ENCODE results near the gene SRPK3.

DNA sequence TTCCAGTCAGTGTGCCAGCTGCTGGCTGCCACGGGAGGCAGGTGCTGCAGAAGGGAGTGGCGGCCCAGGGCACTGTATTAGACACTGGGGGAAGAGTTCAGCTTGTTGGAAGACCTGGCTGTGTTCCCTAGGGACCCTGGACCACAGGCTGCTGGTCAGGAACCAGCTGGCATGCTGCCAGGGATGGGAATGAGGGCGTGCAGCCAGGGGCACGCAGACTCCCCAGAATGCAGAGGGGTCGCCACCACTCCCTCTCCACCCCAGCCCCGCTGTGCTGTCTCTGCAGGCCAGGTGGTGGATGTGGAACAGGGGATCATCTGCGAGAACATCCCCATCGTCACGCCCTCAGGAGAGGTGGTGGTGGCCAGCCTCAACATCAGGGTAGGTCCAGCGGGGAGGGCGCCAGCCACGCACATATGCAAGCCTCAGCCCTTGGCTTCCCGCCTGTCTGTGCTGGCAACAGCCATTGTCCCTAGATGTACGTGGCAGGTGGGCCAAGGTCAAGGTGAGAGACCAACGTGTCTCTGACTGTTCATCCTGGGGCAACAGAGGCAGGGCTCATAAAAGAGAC lies 43.9 kb upstream of the SRPK3 start:
- no peak for TF ChIP-seq SMC3 (IDR thresholded peaks at IDR 0.05)
- TF ChIP-seq EP300 (IDR thresholded peaks at IDR 0.05) = no peak
- TF ChIP-seq, protein P1, sequence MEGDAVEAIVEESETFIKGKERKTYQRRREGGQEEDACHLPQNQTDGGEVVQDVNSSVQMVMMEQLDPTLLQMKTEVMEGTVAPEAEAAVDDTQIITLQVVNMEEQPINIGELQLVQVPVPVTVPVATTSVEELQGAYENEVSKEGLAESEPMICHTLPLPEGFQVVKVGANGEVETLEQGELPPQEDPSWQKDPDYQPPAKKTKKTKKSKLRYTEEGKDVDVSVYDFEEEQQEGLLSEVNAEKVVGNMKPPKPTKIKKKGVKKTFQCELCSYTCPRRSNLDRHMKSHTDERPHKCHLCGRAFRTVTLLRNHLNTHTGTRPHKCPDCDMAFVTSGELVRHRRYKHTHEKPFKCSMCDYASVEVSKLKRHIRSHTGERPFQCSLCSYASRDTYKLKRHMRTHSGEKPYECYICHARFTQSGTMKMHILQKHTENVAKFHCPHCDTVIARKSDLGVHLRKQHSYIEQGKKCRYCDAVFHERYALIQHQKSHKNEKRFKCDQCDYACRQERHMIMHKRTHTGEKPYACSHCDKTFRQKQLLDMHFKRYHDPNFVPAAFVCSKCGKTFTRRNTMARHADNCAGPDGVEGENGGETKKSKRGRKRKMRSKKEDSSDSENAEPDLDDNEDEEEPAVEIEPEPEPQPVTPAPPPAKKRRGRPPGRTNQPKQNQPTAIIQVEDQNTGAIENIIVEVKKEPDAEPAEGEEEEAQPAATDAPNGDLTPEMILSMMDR (IDR thresholded peaks at IDR 0.05) = no peak
- no peak for TF ChIP-seq POLR2A (IDR thresholded peaks at IDR 0.05; ENCODE audit: low read length)
- no peak for TF ChIP-seq CEBPB (IDR thresholded peaks at IDR 0.05)
- TF ChIP-seq RAD21 (conservative IDR thresholded peaks at IDR 0.05 in 1 of 2, IDR thresholded peaks at IDR 0.05 in 1 of 2) = no peak
- no peak for TF ChIP-seq MAZ (IDR thresholded peaks at IDR 0.05; ENCODE audit: borderline replicate concordance, low read depth, low read length)
- TF ChIP-seq, protein P2, sequence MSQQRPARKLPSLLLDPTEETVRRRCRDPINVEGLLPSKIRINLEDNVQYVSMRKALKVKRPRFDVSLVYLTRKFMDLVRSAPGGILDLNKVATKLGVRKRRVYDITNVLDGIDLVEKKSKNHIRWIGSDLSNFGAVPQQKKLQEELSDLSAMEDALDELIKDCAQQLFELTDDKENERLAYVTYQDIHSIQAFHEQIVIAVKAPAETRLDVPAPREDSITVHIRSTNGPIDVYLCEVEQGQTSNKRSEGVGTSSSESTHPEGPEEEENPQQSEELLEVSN (IDR thresholded peaks at IDR 0.05; ENCODE audit: borderline replicate concordance, low read depth) = no peak
- TF ChIP-seq SREBF2 (IDR thresholded peaks at IDR 0.05) = no peak
- no peak for TF ChIP-seq CHD2 (IDR thresholded peaks at IDR 0.05; ENCODE audit: low read length, partially characterized antibody)
- TF ChIP-seq, protein P3, sequence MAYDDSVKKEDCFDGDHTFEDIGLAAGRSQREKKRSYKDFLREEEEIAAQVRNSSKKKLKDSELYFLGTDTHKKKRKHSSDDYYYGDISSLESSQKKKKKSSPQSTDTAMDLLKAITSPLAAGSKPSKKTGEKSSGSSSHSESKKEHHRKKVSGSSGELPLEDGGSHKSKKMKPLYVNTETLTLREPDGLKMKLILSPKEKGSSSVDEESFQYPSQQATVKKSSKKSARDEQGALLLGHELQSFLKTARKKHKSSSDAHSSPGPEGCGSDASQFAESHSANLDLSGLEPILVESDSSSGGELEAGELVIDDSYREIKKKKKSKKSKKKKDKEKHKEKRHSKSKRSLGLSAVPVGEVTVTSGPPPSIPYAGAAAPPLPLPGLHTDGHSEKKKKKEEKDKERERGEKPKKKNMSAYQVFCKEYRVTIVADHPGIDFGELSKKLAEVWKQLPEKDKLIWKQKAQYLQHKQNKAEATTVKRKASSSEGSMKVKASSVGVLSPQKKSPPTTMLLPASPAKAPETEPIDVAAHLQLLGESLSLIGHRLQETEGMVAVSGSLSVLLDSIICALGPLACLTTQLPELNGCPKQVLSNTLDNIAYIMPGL (CRISPR knock-in tag; IDR thresholded peaks at IDR 0.05; ENCODE audit: borderline replicate concordance) = no peak
